DOHH2 (cell line): ENCODE data around the gene HSFX3.

Experiments
- EZH2phosphoT487 ChIP-seq: fragments of 200-600 bp; sonication (generic); IDR thresholded peaks from 2 replicates; pipeline ENCODE4 v1.6.1; 2017; ENCODE audit warnings: borderline replicate concordance, mild to moderate bottlenecking, antibody characterized with exemption, low read length, moderate library complexity, mixed read lengths
- TF ChIP-seq, protein P1 (sequence below): fragments of 200-600 bp; sonication (generic); IDR thresholded peaks from one replicate; pipeline ENCODE4 v1.5.1; 2014; ENCODE audit warnings: antibody characterized with exemption, mild to moderate bottlenecking, low read depth, low read length; ENCODE audit not compliant: poor library complexity, severe bottlenecking

DNA sequence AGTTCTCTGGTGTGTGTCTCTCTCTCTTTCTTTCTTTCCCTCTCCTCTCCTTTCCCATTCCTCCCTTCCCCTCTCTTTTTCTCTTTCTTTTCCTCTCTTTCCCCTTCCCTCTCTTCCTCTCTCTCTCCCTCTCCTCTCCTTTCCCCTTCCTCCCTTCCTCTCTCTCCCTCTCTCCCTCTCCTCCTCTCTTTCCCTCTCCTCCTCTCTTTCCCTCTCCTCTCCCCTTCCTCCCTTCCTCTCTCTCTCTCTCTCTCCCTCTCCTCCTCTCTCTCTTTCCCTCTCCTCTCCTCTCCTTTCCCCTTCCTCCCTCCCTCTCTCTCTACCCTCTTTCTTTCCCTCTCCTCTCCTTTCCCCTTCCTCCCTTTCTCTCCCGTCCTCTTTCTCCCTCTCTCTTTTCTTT lies 21.3 kb downstream of the HSFX3 start:
- TF ChIP-seq, protein P1, sequence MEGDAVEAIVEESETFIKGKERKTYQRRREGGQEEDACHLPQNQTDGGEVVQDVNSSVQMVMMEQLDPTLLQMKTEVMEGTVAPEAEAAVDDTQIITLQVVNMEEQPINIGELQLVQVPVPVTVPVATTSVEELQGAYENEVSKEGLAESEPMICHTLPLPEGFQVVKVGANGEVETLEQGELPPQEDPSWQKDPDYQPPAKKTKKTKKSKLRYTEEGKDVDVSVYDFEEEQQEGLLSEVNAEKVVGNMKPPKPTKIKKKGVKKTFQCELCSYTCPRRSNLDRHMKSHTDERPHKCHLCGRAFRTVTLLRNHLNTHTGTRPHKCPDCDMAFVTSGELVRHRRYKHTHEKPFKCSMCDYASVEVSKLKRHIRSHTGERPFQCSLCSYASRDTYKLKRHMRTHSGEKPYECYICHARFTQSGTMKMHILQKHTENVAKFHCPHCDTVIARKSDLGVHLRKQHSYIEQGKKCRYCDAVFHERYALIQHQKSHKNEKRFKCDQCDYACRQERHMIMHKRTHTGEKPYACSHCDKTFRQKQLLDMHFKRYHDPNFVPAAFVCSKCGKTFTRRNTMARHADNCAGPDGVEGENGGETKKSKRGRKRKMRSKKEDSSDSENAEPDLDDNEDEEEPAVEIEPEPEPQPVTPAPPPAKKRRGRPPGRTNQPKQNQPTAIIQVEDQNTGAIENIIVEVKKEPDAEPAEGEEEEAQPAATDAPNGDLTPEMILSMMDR = no peak
- TF ChIP-seq EZH2phosphoT487 = no peak
